Posterior cingulate gyrus (tissue), 11 donors: ENCODE data around the gene RAPGEF4.
A peak's percentile ranks its signal among the peaks of the same experiment; 100 is the strongest.
"Not testable (repeated sequence)": the region's sequence is repeated elsewhere in the genome, so short reads cannot be mapped to it uniquely, and the experiment has no call there.

Source experiments
- DNase-seq, 10 donors: peaks; one replicate each; pipeline versions ENCODE4 v3.0.0 to v3.0.0-alpha.2; 2020 to 2021; ENCODE audit warnings: mixed read lengths in 3 of 10
- intact Hi-C: fragments of 100-400 bp; cut with DNase I; formaldehyde crosslinking; loops from one replicate; pipeline ENCODE4 v1.15.1; 2023

The RAPGEF4 gene

DNA sequence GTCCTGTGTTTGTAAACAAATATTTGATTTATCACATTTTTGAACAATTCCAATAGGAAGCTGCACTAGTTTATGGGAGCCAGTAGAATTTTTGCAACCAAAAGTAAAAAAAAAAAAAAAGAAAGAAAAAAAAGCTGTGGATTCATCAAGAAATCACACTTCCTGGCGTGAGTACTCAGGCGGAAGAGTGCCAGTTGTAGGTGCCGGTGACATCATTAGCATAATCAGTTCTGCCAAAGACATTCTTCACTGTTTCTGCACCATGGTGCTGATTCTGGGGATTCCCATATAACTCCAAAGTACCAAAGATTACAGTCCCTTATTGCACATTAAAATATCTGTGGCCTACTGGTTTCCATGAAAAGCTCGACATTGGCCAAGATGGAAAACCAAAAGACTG lies 32.8 kb downstream of the RAPGEF4 start:
- DNase-seq = peak in 1 of 10 donors; percentile 16
- intact Hi-C loops = no loop called here

DNA sequence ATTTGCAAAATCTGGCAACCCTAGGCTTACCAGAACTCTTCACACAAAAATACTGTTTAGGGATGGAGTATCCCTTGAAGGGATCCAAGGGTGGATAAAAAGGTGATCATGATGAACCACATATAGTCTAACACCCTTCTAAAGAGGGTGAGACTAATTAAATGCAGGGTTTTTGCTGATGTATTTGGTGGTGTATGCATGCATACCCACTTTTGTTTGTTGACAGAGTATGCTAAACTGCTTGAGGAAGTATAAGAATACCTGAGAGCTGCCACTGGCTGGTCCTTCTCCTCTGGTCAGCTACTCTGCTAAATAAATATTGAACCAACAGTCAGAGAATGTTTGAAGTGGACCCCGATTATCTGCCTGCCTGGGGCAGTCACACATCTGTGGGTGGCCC lies 34.2 kb downstream of the RAPGEF4 start:
- intact Hi-C loops = no loop called here
- DNase-seq = no peak

DNA sequence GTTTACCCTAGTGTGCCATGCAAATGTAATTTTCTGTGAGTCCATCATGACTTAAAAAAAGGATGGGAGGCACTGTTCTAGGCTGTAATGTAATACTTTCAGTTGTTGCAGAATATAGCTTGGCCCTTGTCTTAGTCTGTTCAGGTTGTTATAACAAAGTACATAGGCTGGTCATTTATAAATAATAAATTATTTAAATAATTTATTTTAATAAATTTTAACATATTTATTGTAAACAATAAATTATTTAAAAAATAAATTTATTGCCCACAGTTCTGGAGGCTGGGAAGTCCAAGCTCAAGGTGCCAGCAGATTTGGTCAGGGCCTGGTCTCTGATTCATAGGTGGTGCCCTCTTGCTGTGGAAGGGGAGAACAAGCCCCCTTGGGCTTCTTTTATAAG lies 35.2 kb downstream of the RAPGEF4 start:
- intact Hi-C loops = no loop called here
- DNase-seq = no peak

DNA sequence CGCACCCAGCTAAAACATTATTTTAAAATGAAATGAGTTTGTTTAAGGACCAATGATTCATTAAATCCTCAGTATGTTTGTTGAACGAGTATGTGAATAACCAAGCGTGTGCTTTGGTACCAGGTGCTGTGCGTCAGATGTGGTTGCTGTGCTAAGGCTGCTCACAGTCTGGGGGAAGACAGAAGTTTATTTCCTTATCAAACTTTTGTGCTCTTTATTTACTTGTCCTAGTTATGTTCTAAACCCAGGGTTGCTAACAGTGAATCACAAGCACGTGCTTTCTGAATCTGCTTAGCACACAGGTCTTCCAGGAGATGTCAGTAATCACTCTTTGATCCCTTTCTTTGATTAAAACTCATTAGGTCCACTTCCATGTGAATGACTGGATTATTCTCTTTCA lies 37.0 kb downstream of the RAPGEF4 start:
- intact Hi-C loops = no loop called here
- no peak for DNase-seq

DNA sequence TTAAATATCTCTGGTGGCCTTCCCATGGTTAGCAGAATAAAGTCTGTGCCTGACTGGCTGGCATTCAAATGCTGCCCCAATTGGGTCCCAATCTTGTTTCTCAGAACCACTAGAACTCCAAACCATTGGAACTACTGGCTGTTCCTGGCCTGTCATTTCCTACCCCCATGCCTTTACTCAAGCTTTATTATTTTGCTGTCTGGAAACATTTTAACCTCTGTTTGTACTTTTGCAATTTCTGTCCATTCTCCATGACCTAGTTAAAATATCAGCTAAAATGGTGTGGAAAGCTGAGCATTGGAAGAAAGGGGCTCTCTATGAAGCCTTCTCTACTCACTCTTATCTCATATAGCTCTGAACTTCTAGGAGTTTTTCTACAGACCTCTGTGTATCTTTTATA lies 38.7 kb downstream of the RAPGEF4 start:
- DNase-seq = no peak
- intact Hi-C loops = no loop called here

DNA sequence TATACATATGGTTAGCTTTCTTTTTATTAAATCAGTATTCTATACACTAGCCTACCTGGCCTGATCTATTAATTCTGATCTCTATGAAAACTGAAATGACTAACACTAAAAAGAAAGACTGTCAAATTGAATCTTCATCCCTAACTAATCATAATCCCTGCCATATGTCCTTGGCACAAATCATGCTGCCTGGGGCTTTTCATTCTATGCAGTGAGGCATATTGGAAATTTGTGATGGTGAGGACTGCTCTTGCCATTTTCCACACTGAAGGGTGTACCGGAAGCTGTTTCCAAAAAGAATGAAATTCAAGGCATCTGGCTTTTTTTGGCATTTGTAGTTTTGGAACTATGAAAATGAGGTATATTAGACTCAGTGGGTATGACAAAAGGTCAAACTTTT lies 39.7 kb downstream of the RAPGEF4 start:
- no peak for DNase-seq
- intact Hi-C loops = no loop called here

DNA sequence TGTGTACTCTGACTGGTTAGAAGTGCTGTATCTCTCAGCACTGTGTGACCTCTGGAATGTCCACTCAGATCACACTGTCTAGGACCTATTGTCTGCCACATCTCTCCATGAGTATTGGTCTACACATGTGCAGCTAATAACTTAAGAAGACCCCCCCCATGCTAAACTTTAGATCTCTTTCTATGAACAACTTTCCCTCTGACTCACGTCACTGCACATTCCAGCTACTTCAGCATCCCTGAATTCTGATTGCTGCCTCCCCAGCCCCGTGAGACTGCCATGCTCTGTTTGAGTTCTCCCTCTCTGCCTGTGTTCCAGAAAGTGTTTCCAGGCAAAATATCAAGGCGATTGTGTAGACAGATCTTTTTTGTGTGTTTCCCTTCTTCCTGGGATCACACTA lies 41.8 kb downstream of the RAPGEF4 start:
- intact Hi-C loops = no loop called here
- no peak for DNase-seq

DNA sequence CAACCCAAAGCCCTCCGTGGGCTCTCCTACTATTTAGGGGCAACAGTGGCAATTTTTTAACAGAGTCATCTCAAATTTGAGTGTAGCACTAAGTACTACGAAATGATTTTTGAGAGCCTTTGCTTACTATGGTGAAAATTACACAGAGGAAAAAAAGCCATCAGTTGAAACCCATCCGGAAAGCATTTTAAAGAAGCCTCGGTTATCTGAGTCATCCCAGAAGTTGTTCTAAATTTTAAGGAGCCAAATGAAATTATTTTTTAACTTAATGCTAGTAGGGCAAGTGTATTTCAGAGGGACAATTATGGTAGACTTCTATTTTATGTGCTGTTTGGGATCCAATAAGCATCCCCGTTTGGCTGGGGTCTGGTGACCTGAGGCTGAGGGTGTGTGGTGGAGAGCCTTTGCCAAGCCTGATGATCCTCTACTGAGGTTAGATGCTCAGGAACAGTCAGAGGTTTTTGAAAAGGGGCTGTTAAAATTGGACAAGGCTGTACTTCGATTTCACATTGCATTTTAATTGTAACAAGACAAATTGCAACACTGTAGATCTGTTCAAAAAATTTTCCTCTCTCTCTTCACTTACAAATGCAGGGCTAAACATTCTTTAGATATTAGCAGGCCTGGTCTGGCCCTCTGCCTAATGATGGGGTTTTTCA lies 47.0 kb downstream of the RAPGEF4 start:
- intact Hi-C loops = no loop called here
- DNase-seq = no peak

DNA sequence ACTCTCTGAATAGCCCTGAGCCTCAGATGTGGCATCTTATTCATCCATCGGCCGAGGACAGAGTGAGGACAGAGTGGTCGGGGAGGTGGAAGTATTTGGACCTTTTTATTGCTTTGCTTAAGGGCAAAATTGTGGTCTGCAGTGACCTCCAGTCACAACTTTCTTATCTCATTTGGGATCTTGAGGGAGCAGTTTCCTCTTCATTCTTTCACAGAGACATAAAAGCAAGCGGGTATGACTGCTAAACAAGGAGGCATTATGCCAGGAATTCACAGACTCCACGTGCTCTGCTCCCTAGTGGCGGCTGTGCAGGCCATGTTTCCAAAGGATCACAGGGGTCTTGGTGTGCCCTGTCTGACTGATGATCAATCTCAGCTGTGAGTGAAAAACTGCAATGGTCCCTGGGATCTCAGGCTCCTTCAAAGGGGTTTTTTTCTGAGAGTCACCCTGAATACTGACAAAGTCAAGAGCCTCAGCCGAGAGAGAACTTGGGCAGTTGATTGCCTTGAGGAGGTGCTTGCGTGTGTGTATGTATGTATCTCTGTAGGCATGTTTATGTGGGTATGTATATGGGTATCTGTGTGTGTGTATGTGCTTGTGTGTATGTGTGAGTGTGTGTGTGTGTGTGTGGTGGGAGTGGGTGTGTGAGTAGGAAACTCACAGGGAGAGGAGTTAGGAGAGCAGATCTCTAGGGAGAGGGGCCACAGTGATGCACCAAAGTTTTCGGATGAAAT lies 47.7 kb downstream of the RAPGEF4 start:
- intact Hi-C loops = no loop called here
- no peak for DNase-seq

DNA sequence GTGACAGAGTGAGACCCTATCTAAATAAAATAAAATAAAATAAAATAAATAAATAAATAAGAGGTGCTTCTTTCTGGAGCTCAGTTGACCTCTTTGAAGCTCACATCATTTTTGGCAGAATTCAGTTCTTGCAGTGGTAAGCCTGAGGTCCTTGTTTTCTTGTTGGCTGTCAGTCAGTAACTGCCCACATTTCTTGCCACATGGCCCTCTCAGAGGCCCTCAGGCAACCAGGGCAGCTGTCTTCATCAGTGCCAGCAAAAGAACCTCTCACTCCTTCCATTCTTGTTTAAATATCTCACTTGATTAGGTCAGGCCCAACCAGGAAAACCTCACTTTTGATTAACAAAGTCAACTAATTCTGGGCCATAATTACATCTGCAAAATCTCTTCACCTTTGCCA lies 53.2 kb downstream of the RAPGEF4 start:
- intact Hi-C loops = no loop called here
- DNase-seq = no peak

DNA sequence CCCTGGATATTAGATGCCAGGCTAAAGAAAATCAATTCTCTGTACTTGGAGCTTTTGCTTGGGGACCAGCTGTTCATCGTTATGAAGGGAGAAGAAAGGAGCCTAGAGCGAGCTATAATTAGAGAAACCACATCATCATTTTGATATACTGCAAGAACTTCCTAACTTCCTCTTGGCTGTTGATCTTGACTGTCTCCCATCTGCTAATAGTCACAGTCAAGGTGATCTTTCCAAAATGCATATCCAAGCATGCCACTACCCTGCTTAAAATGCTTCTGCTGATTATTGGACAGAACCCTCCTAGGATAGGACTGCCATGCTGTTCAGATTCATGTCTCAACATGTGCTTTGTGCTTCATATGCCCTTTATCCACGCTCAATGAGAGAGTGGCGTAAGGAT lies 54.8 kb downstream of the RAPGEF4 start:
- intact Hi-C loops = no loop called here
- DNase-seq = no peak

DNA sequence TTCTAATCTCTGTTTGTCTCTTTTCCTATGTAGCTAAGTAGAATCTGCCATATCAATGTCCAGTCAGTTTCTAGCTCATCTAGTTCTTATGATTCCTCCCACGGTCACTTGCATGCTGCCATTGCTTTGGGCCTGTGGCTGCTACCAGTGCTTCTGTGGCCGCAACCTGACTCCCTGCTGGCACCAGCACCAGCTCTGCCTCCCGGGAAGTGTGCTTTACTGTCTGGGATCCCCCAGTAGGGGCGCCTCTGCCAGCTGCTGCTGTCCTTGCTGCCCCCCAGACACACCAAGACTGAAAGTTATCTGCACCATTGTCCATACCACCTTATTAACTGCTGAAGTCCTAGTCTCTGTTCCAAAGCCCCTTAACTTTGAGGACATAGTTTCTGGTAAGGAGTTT lies 56.3 kb downstream of the RAPGEF4 start:
- intact Hi-C loops = no loop called here
- DNase-seq = no peak

DNA sequence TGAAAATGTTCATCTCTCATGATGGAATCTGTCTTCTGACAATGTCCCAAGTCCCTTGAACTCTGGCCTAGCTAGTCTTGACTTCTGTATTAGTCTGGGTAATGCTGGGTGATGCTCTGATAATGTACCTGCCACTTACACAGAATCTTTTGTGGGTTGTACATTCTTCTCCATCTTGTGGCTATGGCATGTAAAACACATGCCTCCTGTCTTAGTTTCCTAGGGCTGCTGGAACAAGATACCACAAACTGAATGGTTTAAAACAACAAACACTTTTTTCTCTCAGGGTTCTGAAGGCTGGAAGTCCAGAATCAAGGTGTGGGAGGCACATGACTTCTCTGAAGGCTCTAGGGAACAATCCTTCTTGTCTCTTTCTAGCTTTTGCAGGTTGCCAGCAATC lies 57.1 kb downstream of the RAPGEF4 start:
- intact Hi-C loops = no loop called here

DNA sequence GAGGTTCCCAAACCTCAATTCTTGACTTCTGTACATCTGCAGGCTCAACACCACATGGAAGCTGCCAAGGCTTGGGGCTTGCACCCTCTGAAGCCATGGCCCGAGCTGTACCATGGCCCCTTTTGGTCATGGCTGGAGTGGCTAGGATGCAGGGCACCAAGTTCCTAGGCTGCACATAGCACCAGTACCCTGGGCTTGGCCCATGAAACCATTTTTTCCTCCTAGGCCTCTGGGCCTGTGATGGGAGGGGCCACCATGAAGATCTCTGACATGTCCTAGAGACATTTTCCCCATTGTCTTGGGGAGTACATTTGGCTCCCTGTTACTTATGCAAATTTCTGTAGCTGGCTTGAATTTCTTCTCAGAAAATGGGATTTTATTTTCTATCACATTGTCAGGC lies 67.7 kb downstream of the RAPGEF4 start:
- intact Hi-C loops, DNase-seq: not testable (repeated sequence)

More for the DNA sequence above, 57.1 kb downstream of the RAPGEF4 start:
- no peak for DNase-seq

DNA sequence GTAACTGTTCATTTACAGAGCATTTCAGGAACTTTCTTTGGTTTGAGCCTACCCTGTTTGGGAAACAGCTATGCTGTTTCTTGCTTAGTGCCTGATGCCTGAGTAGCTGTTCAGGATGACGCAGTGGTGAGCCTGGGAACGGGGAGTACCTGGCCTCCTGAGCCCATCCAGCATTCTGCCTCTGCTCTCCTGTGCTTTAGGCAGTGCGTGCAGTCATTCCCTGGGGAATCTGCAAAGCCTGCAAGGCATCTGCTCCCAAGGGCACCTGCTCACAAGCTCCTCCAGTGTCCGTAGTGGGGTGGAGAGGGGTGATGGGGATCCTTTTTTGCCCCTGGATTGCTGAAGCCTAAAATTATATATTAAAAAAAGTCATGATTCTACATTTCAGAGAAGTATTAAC lies 68.8 kb downstream of the RAPGEF4 start:
- intact Hi-C loops = no loop called here
- peak in 1 of 10 donors; percentile 14 for DNase-seq

DNA sequence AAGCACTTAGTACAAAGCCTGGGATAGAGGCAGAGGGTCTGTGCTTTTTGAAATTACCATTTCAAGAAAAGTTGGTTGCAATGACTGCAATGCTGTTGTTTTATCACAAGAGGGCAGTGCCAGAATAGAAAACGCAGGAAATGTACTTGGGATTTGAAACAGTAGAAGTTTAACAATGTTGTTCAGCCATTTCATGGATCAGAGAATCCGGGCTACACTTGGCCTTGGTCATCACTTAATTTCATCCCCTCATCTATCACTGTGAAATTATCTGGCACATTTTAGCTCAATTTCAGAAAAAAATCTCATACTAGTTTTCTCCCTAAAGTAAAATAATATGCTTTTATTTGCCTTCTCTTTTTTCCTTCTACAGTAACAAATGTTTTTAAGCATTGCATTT lies 70.8 kb downstream of the RAPGEF4 start:
- no peak for DNase-seq
- intact Hi-C loops = loop anchor here (1.0 to 5.0 kb wide), 2 partner anchors 56 to 125 kb away; no protein-coding TSS in a partner anchor

DNA sequence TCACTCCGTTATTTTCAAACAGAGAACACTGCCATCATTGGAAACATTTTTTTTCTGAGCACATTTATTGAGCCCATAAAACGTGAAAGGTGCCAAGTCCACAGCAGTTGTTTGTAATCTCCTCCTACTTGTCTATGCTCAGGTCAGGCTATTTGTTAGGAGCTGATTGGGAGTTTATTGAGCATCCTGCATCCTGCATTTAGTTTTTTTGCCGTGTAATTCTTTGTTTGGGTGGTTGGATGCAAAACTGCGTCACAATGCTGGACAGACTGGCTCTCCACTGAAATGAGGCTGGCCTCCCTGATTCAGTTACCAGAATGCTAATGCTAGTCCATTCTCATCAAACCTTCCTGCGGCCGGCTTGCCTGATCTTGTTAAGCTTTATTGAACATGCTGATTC lies 71.4 kb downstream of the RAPGEF4 start:
- DNase-seq = peak in 2 of 10 donors; percentile 21 to 31
- intact Hi-C loops = loop anchor here (1.0 to 5.0 kb wide), 2 partner anchors 55 to 124 kb away; no protein-coding TSS in a partner anchor

DNA sequence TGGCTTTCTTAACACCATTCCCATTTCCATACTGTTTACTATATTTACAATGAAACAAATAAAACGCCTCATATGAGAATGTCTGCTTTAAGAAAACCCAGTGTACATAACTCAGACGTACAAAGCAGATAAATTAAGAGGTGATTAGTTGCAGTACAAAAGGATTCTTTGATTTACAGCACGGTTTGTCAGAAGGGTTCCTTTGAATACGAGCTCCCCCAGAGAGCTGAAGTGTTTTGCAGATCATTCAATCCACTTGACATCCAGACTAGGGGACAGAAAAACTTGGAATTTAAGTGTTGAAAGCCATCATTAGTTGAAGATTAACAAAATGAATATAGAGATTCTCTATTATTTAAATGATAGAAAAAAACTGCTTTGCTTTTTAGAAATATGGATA lies 72.5 kb downstream of the RAPGEF4 start:
- intact Hi-C loops = loop anchor here (2.0 to 5.0 kb wide), 2 partner anchors 54 to 405 kb away; no protein-coding TSS in a partner anchor
- DNase-seq = no peak

DNA sequence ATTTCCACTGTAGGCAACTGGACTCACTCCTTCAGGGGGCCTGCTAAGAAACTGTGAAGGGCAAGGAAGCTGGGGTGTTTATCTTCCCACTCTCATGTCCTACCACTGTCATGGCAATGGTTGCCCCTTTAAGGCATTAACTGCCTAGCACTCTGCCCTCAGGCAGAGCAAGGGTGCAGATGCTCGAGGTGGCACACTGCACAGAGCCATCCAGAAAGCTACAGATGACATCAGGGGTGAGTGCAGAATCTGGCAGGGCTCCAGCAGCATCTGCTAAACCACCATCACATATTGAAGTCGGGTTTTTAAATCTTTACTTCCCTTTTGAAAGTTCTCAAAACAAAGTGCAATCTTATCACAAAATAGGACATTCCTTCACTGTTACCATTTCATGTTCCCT lies 75.4 kb downstream of the RAPGEF4 start:
- DNase-seq = peak in 5 of 10 donors; percentile 19 to 87 (median 32)
- intact Hi-C loops = no loop called here

DNA sequence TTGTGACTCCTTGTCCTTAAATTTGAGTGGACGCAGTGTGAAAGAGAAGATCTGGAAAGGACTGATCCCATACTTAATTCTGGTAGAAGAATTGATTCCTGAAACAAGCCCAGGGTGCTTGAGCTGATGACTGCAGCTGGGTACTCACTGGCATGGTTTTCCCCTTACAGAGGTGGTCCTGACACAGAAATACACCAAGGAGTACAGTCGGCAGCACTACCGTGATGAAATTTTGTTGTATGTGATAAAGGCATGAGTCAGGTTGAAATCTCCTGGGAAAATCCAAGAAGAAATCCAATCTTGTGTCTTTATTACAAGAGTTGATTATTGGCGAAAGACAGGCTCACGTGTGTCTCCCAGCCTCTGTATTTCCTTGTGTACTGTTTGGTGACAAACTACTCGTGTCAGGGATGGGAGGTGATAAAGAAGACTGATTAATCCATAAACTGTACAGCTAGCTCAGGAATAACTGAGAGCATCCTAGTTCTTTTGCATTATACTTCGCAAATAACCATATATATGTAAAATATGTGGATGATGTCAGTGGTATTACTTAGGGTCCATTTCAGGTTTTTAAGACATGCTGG lies 76.6 kb downstream of the RAPGEF4 start:
- intact Hi-C loops = no loop called here
- no peak for DNase-seq

DNA sequence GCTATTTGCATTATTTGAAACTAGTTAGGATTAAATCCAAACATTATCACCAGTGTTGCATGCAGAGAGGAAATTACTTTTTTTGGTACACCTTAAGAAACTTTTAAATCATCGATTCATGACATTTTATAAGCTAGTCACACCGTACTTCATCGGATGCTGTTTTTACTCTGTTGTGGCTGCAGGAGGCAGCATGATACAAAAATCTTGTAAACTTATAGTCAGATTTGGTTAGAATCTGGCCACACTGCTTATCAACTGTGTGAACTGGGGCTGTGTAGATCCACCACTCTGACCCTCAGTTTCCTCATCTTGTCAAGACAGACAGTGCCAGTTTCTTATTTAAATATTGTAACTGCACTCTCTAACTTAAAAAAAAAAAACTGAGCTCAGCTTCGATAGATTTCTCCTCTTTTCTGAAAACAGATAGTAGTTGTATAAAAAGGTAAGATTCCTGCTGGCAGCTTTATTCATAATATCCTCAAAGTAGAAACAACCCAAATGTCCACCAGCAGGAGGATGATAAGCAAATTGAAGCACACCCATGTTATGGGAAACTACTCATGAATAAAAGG lies 77.8 kb downstream of the RAPGEF4 start:
- intact Hi-C loops = no loop called here
- no peak for DNase-seq
